T-helper 2 cell treated with Interferon-gamma antibody and Interleukin-4, amounts not matched to agents 100 ng/mL and 5 ng/mL, for 36 hours (primary cell): Measurements from ENCODE around the gene MMP2. TPM values are rescaled to one million over a fixed set of nuclear protein-coding genes. Genes with fewer than 3 reads are reported as not detected.

Experiments used
- intact Hi-C: fragments of 100-400 bp; cut with micrococcal nuclease; formaldehyde crosslinking; loops from one replicate; pipeline ENCODE4 v1.15.1; 2023
- total RNA-seq: library from RNA; stranded (reverse); gene quantifications from 2 replicates; pipeline ENCODE4 v1.2.3, GENCODE V29; 2022

MMP2 gene
- total RNA-seq, 1 donor from 2014 or later, result not detected

DNA sequence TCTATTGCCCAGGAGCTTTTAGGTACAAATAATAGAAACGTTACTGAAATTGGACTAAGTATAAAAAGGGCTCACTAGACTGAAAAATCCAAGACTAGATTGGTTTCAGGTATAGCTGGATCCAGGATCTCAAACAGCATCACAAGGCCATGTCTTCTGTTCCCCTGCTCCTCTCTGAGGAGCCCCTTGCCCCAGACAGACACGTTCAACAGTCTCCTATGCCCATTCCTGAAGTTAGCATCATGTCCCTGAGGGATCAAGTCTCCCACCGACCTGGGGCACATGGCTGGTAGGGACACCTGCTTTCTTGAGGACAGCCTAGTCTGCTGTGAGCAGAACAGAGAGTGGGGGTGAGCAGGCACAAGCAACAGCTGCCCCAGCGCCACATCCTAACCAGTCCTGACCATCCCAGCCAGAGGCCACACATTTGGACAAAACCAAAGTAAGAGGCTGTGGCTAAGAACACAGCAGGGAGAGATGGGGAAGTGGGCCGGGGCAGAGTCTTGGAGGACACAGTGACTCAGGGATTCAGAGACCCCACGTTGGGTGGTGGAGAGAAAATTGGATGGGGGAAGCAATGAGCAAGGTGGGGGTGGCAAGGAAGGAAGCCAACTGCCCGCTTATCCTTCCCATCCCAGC lies 10.5 kb upstream of the MMP2 start:
- intact Hi-C loops, result no loop called here

DNA sequence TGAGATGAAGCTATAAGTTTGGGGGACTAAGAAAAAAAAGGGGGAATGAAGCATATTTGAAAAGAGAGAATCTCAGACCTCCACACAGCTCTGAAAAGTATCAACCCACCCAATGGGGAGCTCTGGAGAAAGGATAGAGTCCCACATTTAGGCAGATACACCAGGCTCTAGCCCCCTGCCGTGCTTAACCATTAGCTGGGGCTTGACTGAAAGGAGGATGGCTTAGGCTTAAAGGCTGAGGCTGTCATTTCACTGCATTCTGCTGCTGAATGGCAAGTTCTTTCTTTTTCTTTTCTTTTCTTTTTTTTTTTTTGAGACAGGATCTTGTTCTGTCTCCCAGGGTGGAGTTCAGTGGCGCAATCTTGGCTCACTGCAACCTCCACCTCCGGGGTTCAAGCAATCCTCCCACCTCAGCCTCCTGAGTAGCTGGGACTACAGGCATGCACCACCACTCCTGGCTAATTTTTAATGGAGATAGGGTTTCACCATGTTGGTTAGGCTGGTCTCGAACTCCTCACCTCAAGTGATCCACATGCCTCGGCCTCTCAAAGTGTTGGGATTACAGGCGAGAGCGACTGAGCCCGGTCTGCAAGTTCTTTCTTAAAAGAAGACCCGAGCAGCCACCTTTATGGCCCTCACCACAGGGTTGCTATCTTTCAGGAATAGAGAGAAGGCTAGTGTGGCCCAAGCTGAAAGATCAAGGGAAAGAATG lies 9.0 kb upstream of the MMP2 start:
- intact Hi-C loops, result no loop called here

DNA sequence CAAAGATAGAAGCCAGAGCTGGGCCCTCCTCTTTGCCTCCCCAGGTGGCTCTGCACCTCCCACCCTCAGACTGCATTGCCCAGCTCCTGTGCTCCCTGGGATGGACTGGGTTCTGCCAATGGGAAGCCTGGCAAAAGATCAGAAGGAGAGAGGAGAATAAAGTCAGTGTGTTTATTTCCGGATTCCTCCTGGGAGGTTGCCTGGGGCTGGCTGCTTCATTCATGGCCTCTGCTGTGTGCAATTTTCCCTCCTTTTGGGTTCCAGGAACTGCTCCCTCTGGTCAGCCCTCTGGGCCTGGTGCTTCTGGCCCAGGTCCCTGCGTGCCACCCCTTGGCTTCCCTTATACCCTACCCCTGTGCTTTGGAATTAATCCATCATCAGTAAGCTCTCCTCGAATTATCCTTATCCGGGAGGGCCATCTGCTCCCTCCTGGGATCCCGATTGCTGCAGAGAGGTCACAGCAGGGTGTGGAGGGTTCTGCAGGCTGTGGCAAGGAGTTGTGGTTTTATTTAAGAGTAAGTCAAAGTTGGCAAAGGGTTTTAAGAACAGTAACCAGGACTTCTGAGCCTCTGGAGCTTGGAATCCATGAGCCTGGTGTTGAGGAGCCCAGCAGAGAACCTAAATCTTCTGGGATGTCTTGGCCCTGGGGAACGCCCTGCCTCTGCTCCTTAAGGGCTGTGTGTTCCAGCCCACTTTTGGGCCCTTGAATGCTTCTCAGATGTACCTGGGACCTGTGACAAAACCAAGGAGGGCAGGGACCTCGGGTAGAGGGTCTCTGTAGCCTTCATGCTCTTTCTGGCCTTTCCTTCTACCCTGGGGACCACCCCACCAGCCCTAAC lies 8.2 kb upstream of the MMP2 start:
- intact Hi-C loops, result no loop called here

DNA sequence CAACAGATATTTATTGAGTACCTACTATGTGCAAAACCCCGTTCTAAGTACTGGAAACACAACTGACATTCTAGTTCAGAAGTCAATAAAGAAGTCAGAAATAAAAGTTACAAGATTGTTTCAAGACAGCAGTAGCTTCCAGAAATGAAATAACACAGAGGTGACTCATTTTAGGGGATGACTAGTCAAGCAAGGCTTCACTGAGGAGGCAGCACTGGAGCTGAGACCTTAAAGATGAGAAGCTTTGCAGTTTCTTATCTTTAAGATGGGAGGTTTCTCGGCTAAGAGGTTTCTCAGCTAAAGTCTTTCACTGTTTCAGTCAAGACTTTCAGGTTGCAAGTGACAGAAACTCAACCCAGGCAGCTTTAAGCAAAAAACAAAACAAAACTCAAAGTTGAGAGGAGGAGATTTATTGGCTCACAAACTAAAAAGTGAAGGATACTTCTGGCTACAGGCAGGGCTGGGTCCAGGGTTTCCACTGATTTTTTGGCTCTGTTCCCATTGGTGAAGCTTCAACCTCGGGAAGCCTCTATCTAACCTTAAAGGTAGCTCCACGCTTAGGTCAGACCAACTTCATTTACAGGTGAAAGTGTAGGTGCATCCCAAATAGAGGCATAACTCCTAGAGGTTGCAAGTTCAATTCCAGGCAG lies 7.4 kb upstream of the MMP2 start:
- intact Hi-C loops, result no loop called here

DNA sequence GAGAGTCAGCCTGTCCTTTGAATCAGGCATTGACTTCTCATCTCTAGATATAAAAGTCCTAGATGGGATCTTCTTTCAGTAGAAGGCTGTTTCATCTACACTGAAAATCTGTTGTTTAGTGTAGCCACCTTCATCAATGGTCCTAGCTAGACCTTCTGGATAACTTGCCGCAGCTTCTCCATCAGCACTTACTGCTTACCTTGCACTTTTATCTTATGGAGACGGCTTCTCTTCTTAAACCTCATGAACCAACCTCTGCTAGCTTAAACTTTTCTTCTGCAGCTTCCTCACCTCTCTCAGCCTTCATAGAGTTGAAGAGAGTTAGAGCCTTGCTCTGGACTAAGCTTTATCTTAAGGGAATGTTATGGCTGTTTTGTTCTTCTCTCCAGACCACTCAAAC lies 5.4 kb upstream of the MMP2 start:
- intact Hi-C loops, result no loop called here

DNA sequence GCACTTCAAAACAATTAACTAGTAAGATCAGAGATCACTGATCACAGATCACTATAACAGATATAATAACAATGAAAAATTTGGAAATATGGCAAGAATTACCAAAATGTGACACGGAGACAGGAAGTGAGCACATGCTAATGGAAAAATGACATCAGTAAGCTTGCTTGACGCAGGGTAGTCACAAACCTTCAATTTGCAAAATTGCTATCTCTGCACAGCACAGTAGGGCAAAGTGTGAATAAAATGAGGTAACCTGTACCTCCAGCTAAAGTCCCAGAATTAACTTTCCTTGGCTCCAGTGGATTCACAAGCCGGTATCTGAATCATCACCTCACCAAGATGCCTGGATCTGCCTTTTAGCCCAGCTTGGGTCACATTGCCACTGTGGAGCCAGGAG lies 4.2 kb upstream of the MMP2 start:
- intact Hi-C loops, result no loop called here

DNA sequence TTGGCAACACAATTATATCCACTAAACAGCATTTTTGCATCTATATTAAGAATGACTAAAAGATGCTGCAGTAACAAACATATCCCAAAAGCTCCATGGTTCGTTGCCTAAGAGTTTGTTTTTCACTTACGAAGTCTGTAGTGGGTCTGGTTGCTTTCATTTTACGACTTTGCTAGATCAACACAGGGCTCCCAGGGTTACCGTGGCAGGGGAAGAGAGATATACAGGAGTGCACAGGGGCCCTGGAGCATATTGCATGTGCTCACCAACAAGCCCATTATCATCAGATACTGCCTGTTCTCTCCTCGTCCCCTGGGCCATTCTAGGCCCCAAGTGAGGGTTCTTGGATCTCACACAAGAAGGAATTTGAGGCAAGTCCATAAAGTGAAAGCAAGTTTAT lies 3.1 kb upstream of the MMP2 start:
- intact Hi-C loops, result no loop called here

DNA sequence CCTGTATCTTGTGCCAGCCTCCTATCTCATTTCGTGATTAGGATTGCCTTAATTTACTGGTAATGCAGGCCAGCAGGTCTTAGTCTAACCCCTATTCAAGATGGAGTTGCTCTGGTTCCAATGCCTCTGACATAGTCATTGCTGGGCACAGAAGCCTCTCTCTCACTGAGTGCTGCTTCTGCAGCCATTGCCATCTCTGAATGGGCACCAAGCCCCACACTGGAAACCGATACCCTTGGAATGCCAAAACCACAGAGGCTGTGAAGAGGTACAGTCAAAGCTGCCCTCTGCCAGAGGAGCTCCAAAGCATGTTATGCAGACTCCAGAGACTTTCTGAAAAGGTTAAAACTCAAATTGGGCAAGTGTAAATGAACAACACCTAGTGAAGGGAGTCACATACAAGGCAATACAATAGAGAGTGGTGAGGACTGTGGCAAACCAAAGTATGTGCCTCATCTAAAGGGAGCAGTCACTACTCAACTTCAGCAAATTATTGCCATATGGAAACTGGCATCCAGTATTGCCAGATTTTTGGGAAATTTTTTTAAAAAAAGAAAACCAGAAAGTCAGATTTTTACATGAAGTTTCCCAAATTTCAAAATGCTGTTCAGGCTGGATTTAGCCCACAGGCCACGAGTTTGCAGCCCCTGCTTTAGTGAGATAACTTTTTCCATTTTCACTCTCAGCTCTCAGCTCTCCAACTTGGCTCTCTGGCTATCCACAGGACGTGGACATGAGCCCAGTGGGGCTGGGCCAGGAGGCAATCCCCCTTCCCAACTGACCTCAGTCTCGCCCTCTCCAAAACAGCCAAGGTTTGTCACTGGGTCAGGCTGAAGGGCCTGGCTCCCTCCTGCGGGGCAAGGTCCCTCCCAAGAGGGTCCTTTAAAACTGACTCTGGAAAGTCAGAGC lies 2.1 kb upstream of the MMP2 start:
- intact Hi-C loops, result no loop called here

DNA sequence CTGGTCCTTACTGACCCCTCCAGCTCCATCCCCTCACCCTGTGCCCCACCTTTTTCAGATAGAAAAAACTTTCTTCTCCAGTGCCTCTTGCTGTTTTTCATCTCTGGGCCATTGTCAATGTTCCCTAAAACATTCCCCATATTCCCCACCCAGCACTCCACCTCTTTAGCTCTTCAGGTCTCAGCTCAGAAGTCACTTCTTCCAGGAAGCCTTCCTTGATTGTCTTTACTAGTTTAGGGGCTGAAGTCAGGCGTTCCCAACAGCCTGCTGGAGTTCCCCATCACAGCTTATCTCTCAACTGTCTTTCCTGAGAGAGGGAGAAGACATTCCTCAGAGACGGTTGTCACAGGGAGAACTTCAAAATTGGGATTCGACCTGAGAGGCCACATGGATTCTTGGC lies 1.3 kb upstream of the MMP2 start:
- intact Hi-C loops, result no loop called here

DNA sequence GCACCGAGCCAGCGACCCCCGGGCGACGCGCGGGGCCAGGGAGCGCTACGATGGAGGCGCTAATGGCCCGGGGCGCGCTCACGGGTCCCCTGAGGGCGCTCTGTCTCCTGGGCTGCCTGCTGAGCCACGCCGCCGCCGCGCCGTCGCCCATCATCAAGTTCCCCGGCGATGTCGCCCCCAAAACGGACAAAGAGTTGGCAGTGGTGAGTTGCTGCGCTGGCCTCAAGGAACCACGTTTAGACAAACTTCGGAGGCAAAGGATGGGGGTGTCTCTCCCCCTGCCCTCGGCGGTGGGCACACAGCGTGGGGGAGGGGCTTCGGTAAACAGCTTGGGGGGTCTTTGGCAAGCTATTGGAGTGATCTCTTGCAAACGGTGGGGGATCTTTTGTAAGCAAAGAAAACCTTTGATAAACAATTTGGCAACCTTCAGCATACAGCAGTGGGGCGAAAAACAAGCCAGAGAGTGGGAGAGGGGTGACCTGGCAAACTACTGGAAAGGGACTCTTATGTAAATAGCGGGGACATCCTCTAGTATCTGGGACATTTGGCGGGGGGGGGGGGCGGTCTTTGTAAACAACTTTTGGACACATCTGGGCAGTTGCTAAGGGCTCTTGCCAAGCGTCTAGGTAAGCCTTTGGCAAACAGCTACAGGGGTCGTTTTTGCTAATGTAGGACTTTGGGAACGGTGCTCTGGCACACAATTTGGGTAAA lies 587 bp downstream of the MMP2 start:
- intact Hi-C loops, result no loop called here

DNA sequence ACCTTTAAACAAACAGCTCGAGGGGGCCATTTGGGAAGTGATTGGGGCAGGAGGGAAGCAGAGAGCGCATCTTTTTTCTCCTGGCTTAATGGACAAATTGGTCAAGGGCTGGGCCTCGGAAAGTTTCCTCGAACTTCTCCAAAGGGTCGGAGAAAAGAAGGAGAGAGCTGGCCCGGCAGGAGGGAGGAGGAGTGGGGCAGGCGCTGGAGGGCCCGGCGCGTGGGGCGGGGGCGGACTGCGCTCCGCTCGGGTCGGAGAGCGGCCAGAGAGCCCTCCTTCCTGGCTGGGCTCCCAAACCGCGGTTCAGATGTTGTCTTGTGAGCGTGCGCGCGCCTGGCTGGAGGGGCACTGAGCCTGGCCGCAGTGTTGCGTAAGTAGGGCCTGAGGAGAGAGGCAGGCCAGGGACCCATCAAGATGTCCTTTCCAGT lies 1.2 kb downstream of the MMP2 start:
- intact Hi-C loops, result no loop called here

DNA sequence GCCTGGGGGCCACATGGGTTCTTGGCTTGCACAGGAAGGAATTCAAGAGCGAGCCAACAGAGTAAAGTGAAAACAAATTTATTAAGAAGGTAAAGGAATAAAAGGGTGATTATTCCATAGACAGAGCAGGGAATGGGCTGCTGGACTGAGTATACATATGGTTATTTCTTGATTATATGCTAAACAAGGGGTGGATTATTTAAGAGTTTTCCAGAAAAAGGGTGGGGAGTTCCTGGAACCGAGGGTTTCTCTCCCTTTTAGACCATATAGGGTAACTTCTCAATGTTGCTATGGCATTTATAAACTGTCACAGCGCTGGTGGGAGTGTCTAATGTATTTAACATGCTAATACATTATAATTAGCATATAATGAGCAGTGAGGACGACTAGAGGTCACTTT lies 2.0 kb downstream of the MMP2 start:
- intact Hi-C loops, result no loop called here

DNA sequence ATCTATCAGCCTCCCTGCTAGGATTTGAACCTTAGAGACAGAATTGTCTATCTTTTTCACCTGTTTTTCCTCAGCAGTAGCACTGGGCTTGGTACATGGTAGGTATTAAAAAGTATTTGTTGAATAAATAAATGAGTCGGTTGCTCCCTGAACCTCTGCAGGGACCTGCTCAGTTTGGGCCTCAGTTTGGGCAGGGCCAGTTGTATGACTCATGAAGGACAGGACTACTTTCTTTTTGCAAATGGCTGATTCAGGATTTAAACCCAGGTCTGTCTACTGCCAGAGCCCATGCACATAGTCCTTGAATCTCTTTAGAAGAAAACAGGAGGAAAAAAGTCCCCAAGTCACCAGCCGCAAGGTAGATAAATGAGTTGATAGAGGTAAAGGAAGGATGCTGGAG lies 3.1 kb downstream of the MMP2 start:
- intact Hi-C loops, result no loop called here

DNA sequence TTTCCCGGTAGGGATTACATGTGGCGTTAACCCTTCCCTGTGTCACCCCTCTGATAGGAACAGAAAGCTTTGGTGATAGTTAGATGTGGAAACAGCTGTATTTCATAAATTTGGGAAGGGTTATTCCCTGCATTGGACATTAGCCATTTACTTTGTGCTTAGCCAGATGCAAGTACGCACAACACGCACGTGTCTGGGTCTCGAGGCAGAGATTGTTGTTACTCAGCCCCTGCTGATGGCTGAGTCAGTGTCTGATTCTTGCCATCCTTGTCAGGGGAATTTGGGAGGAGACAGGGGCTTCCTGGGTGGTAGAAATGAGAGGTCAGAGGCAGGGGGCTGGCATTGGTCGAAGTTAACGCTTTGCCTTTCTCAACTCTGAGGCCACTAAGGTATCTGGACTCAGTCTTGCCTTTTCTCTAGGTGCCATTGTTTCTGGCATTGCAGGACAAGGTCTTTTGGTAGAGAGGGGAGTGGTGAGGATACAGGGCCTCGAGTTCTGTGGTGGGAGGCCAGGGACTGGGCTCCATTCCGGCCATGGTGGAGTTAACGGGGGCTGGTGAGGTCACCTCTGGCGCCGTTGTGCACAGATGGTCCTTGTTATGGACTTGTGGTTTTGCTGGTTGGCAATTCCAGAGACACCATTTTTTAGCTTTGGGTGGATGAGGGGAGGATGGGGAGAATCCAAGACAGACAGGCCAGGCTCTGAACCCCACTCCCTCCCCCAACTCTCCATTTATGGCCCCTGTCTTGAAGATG lies 8.2 kb downstream of the MMP2 start:
- intact Hi-C loops, result no loop called here

DNA sequence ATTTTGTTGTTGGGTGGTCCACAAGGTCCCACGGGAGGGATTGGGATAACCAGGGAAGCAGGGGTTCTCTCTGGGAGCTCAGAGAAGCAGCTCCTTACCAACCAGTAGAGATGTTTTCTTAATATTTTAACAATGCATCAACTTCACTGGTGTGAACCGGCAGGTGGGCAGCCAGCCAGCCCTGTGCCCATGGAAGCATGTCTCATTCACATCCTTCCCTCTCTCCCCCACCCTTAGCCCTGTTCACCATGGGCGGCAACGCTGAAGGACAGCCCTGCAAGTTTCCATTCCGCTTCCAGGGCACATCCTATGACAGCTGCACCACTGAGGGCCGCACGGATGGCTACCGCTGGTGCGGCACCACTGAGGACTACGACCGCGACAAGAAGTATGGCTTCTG lies 9.3 kb downstream of the MMP2 start:
- intact Hi-C loops, result no loop called here

DNA sequence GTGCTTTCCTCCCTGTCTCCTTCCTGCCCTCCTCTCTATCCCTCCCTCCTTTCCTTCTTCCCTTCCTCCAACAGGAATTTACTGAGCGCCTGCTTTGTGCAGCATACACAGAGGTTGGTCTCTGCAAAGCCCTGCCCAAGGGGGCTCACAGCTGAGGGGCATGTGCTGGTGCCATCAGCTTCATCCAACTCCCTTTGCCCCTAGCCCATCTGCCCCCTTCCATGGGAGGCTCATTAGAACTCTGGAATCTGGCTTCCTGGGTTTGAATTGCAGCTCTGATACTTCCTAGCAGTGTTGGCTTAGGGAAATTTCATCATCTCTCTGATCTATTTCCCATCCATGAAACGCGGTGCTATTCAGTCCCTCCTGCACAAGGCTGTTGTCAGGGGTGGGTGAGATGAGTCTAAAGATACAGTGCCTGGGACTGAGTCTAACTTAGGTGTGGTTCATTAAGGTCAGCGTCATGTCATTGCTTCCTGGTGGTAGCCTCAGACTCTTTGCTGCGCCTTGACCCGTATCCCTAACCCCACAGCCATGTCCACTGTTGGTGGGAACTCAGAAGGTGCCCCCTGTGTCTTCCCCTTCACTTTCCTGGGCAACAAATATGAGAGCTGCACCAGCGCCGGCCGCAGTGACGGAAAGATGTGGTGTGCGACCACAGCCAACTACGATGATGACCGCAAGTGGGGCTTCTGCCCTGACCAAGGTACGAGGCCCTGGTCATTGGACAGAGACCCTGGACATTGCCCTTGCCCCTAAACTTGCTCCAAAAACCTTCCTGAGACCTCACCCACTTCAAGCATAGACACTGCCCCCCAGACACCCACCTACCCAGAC lies 10.3 kb downstream of the MMP2 start:
- intact Hi-C loops, result no loop called here

DNA sequence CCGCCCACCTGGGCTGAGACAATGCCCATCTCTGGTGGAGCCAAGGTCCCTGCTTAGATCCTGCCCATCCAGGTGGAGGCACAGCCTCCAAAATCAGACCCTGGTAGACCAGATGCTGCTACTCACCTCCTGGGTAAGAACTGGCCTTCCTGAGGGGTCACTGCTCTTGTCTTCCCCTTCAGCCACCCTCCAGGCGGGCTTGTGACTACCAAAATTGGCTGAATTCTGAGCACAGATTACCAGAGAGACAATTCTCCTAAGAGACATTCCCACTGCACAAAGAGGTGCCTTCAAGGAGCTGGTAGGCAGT lies 10.9 kb downstream of the MMP2 start:
- intact Hi-C loops, result no loop called here

DNA sequence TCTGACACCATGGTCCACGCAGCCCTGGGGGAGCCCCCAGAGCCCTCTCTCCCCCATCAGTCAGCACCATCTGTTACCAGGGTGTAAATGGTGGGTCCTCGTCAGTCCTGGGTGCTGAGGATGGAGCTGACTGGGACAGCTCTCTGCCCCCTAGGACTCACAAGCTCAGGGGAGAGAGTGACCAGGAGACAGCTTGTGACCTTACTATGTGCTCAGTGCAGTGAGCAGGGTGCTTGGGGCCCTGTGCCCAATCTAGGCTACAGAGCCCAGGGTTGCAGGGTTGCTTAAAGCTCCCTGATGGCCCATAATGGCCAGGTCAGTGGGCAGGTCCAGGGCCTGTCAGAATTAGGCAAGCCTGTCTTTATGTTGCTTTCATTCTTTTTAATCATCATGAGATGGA lies 11.3 kb downstream of the MMP2 start:
- intact Hi-C loops, result no loop called here

DNA sequence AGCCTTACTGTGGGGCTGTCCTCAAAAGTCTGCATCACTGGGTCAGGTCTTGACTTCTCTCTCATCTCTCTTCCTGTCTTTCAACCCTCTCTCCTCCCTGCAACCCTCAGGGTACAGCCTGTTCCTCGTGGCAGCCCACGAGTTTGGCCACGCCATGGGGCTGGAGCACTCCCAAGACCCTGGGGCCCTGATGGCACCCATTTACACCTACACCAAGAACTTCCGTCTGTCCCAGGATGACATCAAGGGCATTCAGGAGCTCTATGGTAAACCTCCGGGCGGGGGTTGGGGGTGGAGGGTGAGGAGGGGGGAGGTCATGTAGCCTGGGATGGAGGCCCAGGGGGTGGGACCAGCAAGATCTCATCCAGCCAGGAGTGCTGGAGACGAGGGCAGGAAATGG lies 12.7 kb downstream of the MMP2 start:
- intact Hi-C loops, result no loop called here
